ENCODE data around the gene LIX1.
"Not testable (repeated sequence)": the region's sequence is repeated elsewhere in the genome, so short reads cannot be mapped to it uniquely, and the experiment has no call there.

The LIX1 gene

GRCh38 chr5:97142521-97143254 lies at the start of gene LIX1:
TSS of gene LIX1 (minus strand) at chr5:97142611. CDS start at chr5:97142576, 35 bp downstream.
- peak; percentile 90 for DNase-seq

GRCh38 chr5:97191893-97192292 lies 49.5 kb upstream of the LIX1 start:
- DNase-seq, result no peak

- not testable (repeated sequence) for DNase-seq
Measured at GRCh38 chr5:97189523-97189922, 47.1 kb upstream of the LIX1 start.

GRCh38 chr5:97183930-97184213 lies 41.5 kb upstream of the LIX1 start:
- DNase-seq, result no peak

- DNase-seq, result peak; percentile 99
Measured at GRCh38 chr5:97183100-97183929, 40.9 kb upstream of the LIX1 start, which contains the start of gene RIOK2. TSS of gene RIOK2 (minus strand) at chr5:97183247. CDS start at chr5:97183191, 56 bp downstream.

- peak; percentile 51 for DNase-seq
Measured at GRCh38 chr5:97182571-97183099, 40.2 kb upstream of the LIX1 start.

GRCh38 chr5:97181856-97182545 lies 39.6 kb upstream of the LIX1 start:
- peak; percentile 22 for DNase-seq

GRCh38 chr5:97179457-97179856 lies 37.0 kb upstream of the LIX1 start:
- DNase-seq, result not testable (repeated sequence)

GRCh38 chr5:97172227-97172626 lies 29.8 kb upstream of the LIX1 start:
- no peak for DNase-seq

- DNase-seq, result no peak
Measured at GRCh38 chr5:97171703-97172102, 29.3 kb upstream of the LIX1 start.

GRCh38 chr5:97167435-97167834 lies 25.0 kb upstream of the LIX1 start:
- no peak for DNase-seq

GRCh38 chr5:97165726-97166125 lies 23.3 kb upstream of the LIX1 start:
- DNase-seq, result no peak

GRCh38 chr5:97164846-97165245 lies 22.4 kb upstream of the LIX1 start:
- no peak for DNase-seq

- DNase-seq, result no peak
Measured at GRCh38 chr5:97163790-97164285, 21.4 kb upstream of the LIX1 start.

- no peak for DNase-seq
Measured at GRCh38 chr5:97163360-97163764, 21.0 kb upstream of the LIX1 start.

GRCh38 chr5:97162045-97162444 lies 19.6 kb upstream of the LIX1 start:
- DNase-seq, result peak; percentile 81

GRCh38 chr5:97157689-97158088 lies 15.3 kb upstream of the LIX1 start:
- no peak for DNase-seq

GRCh38 chr5:97151370-97151769 lies 9.0 kb upstream of the LIX1 start:
- DNase-seq, result peak; percentile 34

- no peak for DNase-seq
Measured at GRCh38 chr5:97150401-97150800, 8.0 kb upstream of the LIX1 start.

GRCh38 chr5:97149709-97150108 lies 7.3 kb upstream of the LIX1 start:
- DNase-seq, result peak; percentile 65

- DNase-seq, result peak; percentile 52
Measured at GRCh38 chr5:97148288-97148687, 5.9 kb upstream of the LIX1 start.

GRCh38 chr5:97143704-97144103 lies 1.3 kb upstream of the LIX1 start:
- DNase-seq, result no peak

- DNase-seq, result no peak
Measured at GRCh38 chr5:97141539-97141938, 872 bp downstream of the LIX1 start.

All from NCI-H69 (cell line).